Measurements from ENCODE around the gene MPO. TPM values are rescaled to one million over a fixed set of nuclear protein-coding genes. Genes with fewer than 3 reads are reported as not detected.

Gene MPO
- total and polyA plus RNA-seq, 2 donors (not counting 1 experiment from before 2014, with no cell fraction given): 0.01 TPM; not detected in 1

DNA sequence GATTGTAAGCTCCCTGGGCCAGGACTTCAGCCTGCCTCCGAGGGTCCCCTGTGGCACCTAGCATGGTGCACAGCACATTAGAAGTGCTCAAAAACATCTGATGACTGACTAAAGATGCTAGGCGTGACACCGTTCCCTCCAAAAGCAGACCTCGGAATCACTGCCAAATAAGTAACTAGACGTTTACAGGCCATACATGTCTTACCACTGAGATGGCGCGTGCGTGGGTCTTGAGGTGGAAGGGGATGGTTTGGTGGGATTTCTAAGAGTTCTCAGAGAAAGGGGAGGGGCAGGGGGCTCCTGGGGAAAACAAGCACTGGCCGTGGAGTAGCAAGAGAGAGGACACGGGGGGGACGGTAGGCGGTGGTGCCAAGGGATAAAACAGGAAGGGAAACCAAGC, 12.4 kb downstream of the MPO start:
- Histone ChIP-seq H3K27ac (ENCODE audit: insufficient read depth, low read length) (no peak overlapping the region), H3K36me3 (ENCODE audit: control insufficient read depth, insufficient read depth, low read length) (no peaks in the 10 kb centered on the region), H3K9me3 (ENCODE audit: control insufficient read depth, insufficient read depth, low read depth, low read length) (no peaks in the 10 kb centered on the region), H3K4me1 (ENCODE audit: control insufficient read depth, extremely low read depth, insufficient read depth, low read length) (no peaks in the 10 kb centered on the region), H3K79me2 (ENCODE audit: control insufficient read depth, insufficient read depth, low read length) (no peaks in the 10 kb centered on the region), H4K20me1 (ENCODE audit: control insufficient read depth, extremely low read depth, insufficient read depth, low read length) (no peaks in the 10 kb centered on the region), H3K4me2 (ENCODE audit: extremely low read depth, insufficient read depth, low read length) (no peak overlapping the region), H2AFZ (ENCODE audit: low read length) (no peak overlapping the region), H3K4me3 (replicated peaks in 1 of 4; ENCODE audit: control extremely low read depth in 1 of 4, insufficient read depth in 1 of 4, low read depth in 3 of 4, low read length in 4 of 4) (no peak overlapping the region), H3K9ac (ENCODE audit: insufficient read depth, low read length) (no peak overlapping the region), H3K27me3 (ENCODE audit: control insufficient read depth, insufficient read depth, low read length) (peaks cover 2% of the 10 kb centered on the region)
- no peak for DNase-seq (ENCODE audit: low read depth in 2 of 2)
- TF ChIP-seq, protein P1, sequence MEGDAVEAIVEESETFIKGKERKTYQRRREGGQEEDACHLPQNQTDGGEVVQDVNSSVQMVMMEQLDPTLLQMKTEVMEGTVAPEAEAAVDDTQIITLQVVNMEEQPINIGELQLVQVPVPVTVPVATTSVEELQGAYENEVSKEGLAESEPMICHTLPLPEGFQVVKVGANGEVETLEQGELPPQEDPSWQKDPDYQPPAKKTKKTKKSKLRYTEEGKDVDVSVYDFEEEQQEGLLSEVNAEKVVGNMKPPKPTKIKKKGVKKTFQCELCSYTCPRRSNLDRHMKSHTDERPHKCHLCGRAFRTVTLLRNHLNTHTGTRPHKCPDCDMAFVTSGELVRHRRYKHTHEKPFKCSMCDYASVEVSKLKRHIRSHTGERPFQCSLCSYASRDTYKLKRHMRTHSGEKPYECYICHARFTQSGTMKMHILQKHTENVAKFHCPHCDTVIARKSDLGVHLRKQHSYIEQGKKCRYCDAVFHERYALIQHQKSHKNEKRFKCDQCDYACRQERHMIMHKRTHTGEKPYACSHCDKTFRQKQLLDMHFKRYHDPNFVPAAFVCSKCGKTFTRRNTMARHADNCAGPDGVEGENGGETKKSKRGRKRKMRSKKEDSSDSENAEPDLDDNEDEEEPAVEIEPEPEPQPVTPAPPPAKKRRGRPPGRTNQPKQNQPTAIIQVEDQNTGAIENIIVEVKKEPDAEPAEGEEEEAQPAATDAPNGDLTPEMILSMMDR (conservative IDR thresholded peaks at IDR 0.05 in 1 of 2, IDR thresholded peaks at IDR 0.05 in 1 of 2; ENCODE audit: low read depth in 1 of 2, low read length in 2 of 2): no peak
- TF ChIP-seq EZH2 (IDR thresholded peaks at IDR 0.05; ENCODE audit: low read length, missing control alignments): no peak

DNA sequence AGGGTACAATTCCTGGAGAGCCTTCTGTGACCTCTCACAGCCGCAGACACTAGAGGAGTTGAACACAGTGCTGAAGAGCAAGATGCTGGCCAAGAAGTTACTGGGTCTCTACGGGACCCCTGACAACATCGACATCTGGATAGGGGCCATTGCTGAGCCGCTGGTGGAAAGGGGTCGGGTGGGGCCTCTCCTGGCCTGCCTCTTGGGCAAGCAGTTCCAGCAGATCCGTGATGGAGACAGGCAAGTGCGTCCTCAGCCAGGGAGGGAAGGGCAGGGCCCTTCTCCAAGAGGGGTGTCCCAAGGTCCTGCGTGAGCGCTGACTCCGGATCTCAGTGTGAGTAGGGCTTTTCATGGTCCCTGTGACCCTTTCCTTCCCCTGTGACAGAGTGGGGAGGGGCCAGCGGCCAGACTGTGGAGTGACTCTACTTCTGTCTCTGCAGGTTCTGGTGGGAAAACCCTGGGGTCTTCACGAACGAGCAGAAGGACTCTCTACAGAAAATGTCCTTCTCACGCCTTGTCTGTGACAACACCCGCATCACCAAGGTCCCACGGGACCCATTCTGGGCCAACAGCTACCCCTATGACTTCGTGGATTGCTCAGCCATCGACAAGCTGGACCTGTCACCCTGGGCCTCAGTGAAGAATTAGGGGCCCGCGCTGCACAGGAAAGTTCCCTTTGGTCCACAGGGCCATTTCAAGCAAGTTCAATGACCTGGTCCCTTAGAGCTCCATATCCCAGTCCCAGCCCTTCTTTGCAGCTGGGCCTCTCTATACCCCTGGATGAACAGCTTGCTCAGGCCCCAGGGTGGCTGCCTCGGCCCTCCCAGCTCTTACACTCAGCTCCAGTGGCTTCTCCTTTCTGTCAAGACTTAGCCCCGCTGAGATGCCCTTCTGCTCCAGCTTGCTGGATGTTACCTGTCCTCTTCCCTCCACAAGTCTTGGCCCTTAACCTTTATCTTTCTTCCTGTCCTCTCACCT, 13.1 kb downstream of the MPO start:
- no peak overlapping the region for H3K27ac ChIP-seq (ENCODE audit: insufficient read depth, low read length)
- H3K4me1 ChIP-seq (ENCODE audit: control insufficient read depth, extremely low read depth, insufficient read depth, low read length): no peaks in the 10 kb centered on the region
- peaks cover 2% of the 10 kb centered on the region for H3K27me3 ChIP-seq (ENCODE audit: control insufficient read depth, insufficient read depth, low read length)
- H3K4me3 ChIP-seq (replicated peaks in 1 of 4; ENCODE audit: control extremely low read depth in 1 of 4, insufficient read depth in 1 of 4, low read depth in 3 of 4, low read length in 4 of 4): no peak overlapping the region
- H3K4me2 ChIP-seq (ENCODE audit: extremely low read depth, insufficient read depth, low read length): no peak overlapping the region
- H3K36me3 ChIP-seq (ENCODE audit: control insufficient read depth, insufficient read depth, low read length): no peaks in the 10 kb centered on the region
- no peak overlapping the region for H2AFZ ChIP-seq (ENCODE audit: low read length)
- H4K20me1 ChIP-seq (ENCODE audit: control insufficient read depth, extremely low read depth, insufficient read depth, low read length): no peaks in the 10 kb centered on the region
- no peak for DNase-seq (ENCODE audit: low read depth in 2 of 2)
- TF ChIP-seq EZH2 (IDR thresholded peaks at IDR 0.05; ENCODE audit: low read length, missing control alignments): no peak
- TF ChIP-seq, protein P1 (conservative IDR thresholded peaks at IDR 0.05 in 1 of 2, IDR thresholded peaks at IDR 0.05 in 1 of 2; ENCODE audit: low read depth in 1 of 2, low read length in 2 of 2): no peak
- H3K9ac ChIP-seq (ENCODE audit: insufficient read depth, low read length): no peak overlapping the region
- H3K79me2 ChIP-seq (ENCODE audit: control insufficient read depth, insufficient read depth, low read length): no peaks in the 10 kb centered on the region
- no peaks in the 10 kb centered on the region for H3K9me3 ChIP-seq (ENCODE audit: control insufficient read depth, insufficient read depth, low read depth, low read length)

DNA sequence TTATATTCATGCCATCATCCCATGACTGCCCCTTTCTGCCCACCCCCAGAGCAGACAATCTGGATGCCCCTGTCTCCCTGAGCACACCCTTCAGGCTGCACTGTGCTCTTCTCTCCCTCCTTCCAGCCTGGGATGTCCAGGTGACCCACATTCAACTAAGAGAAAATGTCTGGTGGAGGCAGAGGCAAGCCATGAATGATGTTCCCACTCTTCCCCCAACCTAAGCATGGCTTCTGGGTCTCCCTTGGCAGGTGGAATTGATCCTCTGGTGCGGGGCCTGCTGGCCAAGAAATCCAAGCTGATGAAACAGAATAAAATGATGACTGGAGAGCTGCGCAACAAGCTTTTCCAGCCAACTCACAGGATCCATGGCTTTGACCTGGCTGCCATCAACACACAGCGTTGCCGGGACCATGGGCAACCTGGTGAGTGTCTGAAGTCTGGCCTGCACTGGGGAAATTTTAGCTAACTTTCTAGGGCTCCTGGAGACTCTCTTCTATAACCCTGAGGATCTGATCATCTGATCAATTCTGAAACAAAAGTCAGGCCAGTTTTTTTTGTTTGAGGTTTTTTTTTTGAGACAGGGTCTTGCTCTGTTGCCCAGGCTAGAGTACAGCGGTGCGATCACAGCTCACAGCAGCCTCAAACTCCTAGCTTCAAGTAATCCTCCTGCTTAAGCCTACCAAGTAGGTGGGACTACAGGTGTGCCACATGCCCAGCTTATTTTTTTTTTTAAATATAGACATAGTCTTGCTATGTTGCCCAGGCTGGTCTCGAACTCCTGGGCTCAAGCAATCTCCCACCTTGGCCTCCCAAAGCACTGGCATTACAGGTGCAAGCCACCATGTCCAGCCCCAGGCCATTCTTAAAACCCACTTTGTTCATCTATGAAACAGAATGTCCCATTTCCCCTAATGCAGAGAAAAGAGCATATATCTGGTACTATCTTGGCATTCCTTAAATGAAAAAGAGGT, 14.5 kb downstream of the MPO start:
- no peaks in the 10 kb centered on the region for H3K4me1 ChIP-seq (ENCODE audit: control insufficient read depth, extremely low read depth, insufficient read depth, low read length)
- H3K9ac ChIP-seq (ENCODE audit: insufficient read depth, low read length): no peak overlapping the region
- no peaks in the 10 kb centered on the region for H3K9me3 ChIP-seq (ENCODE audit: control insufficient read depth, insufficient read depth, low read depth, low read length)
- H3K79me2 ChIP-seq (ENCODE audit: control insufficient read depth, insufficient read depth, low read length): no peaks in the 10 kb centered on the region
- H3K36me3 ChIP-seq (ENCODE audit: control insufficient read depth, insufficient read depth, low read length): no peaks in the 10 kb centered on the region
- DNase-seq (ENCODE audit: low read depth in 2 of 2): no peak
- no peak overlapping the region for H3K4me2 ChIP-seq (ENCODE audit: extremely low read depth, insufficient read depth, low read length)
- peaks cover 2% of the 10 kb centered on the region for H3K27me3 ChIP-seq (ENCODE audit: control insufficient read depth, insufficient read depth, low read length)
- no peaks in the 10 kb centered on the region for H4K20me1 ChIP-seq (ENCODE audit: control insufficient read depth, extremely low read depth, insufficient read depth, low read length)
- no peak for TF ChIP-seq EZH2 (IDR thresholded peaks at IDR 0.05; ENCODE audit: low read length, missing control alignments)
- TF ChIP-seq, protein P1 (conservative IDR thresholded peaks at IDR 0.05 in 1 of 2, IDR thresholded peaks at IDR 0.05 in 1 of 2; ENCODE audit: low read depth in 1 of 2, low read length in 2 of 2): no peak
- no peak overlapping the region for H3K27ac ChIP-seq (ENCODE audit: insufficient read depth, low read length)
- no peak overlapping the region for H2AFZ ChIP-seq (ENCODE audit: low read length)
- no peak overlapping the region for H3K4me3 ChIP-seq (replicated peaks in 1 of 4; ENCODE audit: control extremely low read depth in 1 of 4, insufficient read depth in 1 of 4, low read depth in 3 of 4, low read length in 4 of 4)
